ENCODE data around the gene IDS.
"Not testable (repeated sequence)": the region's sequence is repeated elsewhere in the genome, so short reads cannot be mapped to it uniquely, and the experiment has no call there.

The IDS gene

GRCh38 chrX:149531599-149531998 is 26.5 kb upstream of the IDS start:
- Histone ChIP-seq H3K36me3 (replicated peaks; ENCODE audit: insufficient read depth, low read length) (no peaks in the 10 kb centered on the region), H3F3A (ENCODE audit: insufficient read depth, low read length) (no peaks in the 10 kb centered on the region), H3K27me3 (replicated peaks; ENCODE audit: insufficient read depth, low read length) (no peaks in the 10 kb centered on the region), H4K20me1 (ENCODE audit: insufficient read depth, low read length) (no peaks in the 10 kb centered on the region), H3K4me1 (ENCODE audit: low read length) (no peaks in the 10 kb centered on the region), H2AFZ (ENCODE audit: low read length) (no peak overlapping the region), H3K4me2 (ENCODE audit: low read depth, low read length) (no peak overlapping the region), H3K79me2 (ENCODE audit: low read length) (no peaks in the 10 kb centered on the region), H3K4me3 (ENCODE audit: low read length) (no peak overlapping the region), H3K9ac (ENCODE audit: low read length) (no peak overlapping the region), H3K27ac (ENCODE audit: low read length) (no peak overlapping the region), H3K9me3 (replicated peaks; ENCODE audit: insufficient read depth, low read length) (no peaks in the 10 kb centered on the region), H3K9me2 (replicated peaks; ENCODE audit: insufficient read depth, low read length) (no peaks in the 10 kb centered on the region)
- DNase-seq, result no peak
- TF ChIP-seq EZH2phosphoT487 (IDR thresholded peaks at IDR 0.05; ENCODE audit: low read length) (no peak), EZH2 (optimal IDR thresholded peaks at IDR 0.05; ENCODE audit: low read depth, low read length) (no peak), CTCF (IDR thresholded peaks at IDR 0.05; ENCODE audit: low read length) (no peak)

GRCh38 chrX:149528381-149528780 is 23.3 kb upstream of the IDS start:
- Histone ChIP-seq H3K9me2 (replicated peaks; ENCODE audit: insufficient read depth, low read length) (no peaks in the 10 kb centered on the region), H3F3A (ENCODE audit: insufficient read depth, low read length) (no peaks in the 10 kb centered on the region), H3K36me3 (replicated peaks; ENCODE audit: insufficient read depth, low read length) (no peaks in the 10 kb centered on the region), H3K9ac (ENCODE audit: low read length) (no peak overlapping the region), H4K20me1 (ENCODE audit: insufficient read depth, low read length) (no peaks in the 10 kb centered on the region), H3K4me1 (ENCODE audit: low read length) (peaks cover 5% of the 10 kb centered on the region), H3K79me2 (ENCODE audit: low read length) (no peaks in the 10 kb centered on the region), H3K4me2 (ENCODE audit: low read depth, low read length) (no peak overlapping the region), H3K4me3 (ENCODE audit: low read length) (no peak overlapping the region), H2AFZ (ENCODE audit: low read length) (no peak overlapping the region), H3K27me3 (replicated peaks; ENCODE audit: insufficient read depth, low read length) (no peaks in the 10 kb centered on the region), H3K9me3 (replicated peaks; ENCODE audit: insufficient read depth, low read length) (no peaks in the 10 kb centered on the region), H3K27ac (ENCODE audit: low read length) (no peak overlapping the region)
- TF ChIP-seq CTCF (IDR thresholded peaks at IDR 0.05; ENCODE audit: low read length) (no peak), EZH2 (optimal IDR thresholded peaks at IDR 0.05; ENCODE audit: low read depth, low read length) (no peak), EZH2phosphoT487 (IDR thresholded peaks at IDR 0.05; ENCODE audit: low read length) (no peak)
- no peak for DNase-seq

- H2AFZ ChIP-seq (ENCODE audit: low read length), result no peak overlapping the region
- TF ChIP-seq EZH2phosphoT487 (IDR thresholded peaks at IDR 0.05; ENCODE audit: low read length) (no peak), CTCF (IDR thresholded peaks at IDR 0.05; ENCODE audit: low read length) (peak; percentile 45)
- H3K4me3 ChIP-seq (ENCODE audit: low read length), result no peak overlapping the region
- peaks cover 5% of the 10 kb centered on the region for H3K4me1 ChIP-seq (ENCODE audit: low read length)
- H3K27me3 ChIP-seq (replicated peaks; ENCODE audit: insufficient read depth, low read length), result no peaks in the 10 kb centered on the region
- no peak overlapping the region for H3K9ac ChIP-seq (ENCODE audit: low read length)
- H3K36me3 ChIP-seq (replicated peaks; ENCODE audit: insufficient read depth, low read length), result no peaks in the 10 kb centered on the region
- no peak overlapping the region for H3K27ac ChIP-seq (ENCODE audit: low read length)
- H3K4me2 ChIP-seq (ENCODE audit: low read depth, low read length), result no peak overlapping the region
- H3K9me3 ChIP-seq (replicated peaks; ENCODE audit: insufficient read depth, low read length), result no peaks in the 10 kb centered on the region
- no peaks in the 10 kb centered on the region for H3K79me2 ChIP-seq (ENCODE audit: low read length)
- DNase-seq, result peak; percentile 34
- no peaks in the 10 kb centered on the region for H4K20me1 ChIP-seq (ENCODE audit: insufficient read depth, low read length)
- H3K9me2 ChIP-seq (replicated peaks; ENCODE audit: insufficient read depth, low read length), result no peaks in the 10 kb centered on the region
- H3F3A ChIP-seq (ENCODE audit: insufficient read depth, low read length), result no peaks in the 10 kb centered on the region
These were observed 22.6 kb upstream of the IDS start for GRCh38 chrX:149527705-149528104.

GRCh38 chrX:149526318-149527033 is 21.4 kb upstream of the IDS start:
- H3K4me3 ChIP-seq (ENCODE audit: low read length); H3F3A ChIP-seq (ENCODE audit: insufficient read depth, low read length); H2AFZ ChIP-seq (ENCODE audit: low read length); H3K79me2 ChIP-seq (ENCODE audit: low read length); H4K20me1 ChIP-seq (ENCODE audit: insufficient read depth, low read length); DNase-seq; H3K4me1 ChIP-seq (ENCODE audit: low read length); H3K9me2 ChIP-seq (replicated peaks; ENCODE audit: insufficient read depth, low read length); H3K27me3 ChIP-seq (replicated peaks; ENCODE audit: insufficient read depth, low read length); H3K36me3 ChIP-seq (replicated peaks; ENCODE audit: insufficient read depth, low read length); H3K9me3 ChIP-seq (replicated peaks; ENCODE audit: insufficient read depth, low read length): not testable (repeated sequence)
- Histone ChIP-seq H3K9ac (ENCODE audit: low read length) (peak overlapping the region; percentile 64; the same call in 1 of the 2 replicates), H3K4me2 (ENCODE audit: low read depth, low read length) (peak overlapping the region; percentile 19; the same call in 1 of the 2 replicates), H3K27ac (ENCODE audit: low read length) (peak overlapping the region; percentile 87)

GRCh38 chrX:149525903-149526302 is 20.8 kb upstream of the IDS start:
- H3F3A ChIP-seq (ENCODE audit: insufficient read depth, low read length); H2AFZ ChIP-seq (ENCODE audit: low read length); H3K9me3 ChIP-seq (replicated peaks; ENCODE audit: insufficient read depth, low read length); H3K4me1 ChIP-seq (ENCODE audit: low read length); H3K79me2 ChIP-seq (ENCODE audit: low read length); H3K27me3 ChIP-seq (replicated peaks; ENCODE audit: insufficient read depth, low read length); H3K9me2 ChIP-seq (replicated peaks; ENCODE audit: insufficient read depth, low read length); H4K20me1 ChIP-seq (ENCODE audit: insufficient read depth, low read length); H3K4me3 ChIP-seq (ENCODE audit: low read length); H3K36me3 ChIP-seq (replicated peaks; ENCODE audit: insufficient read depth, low read length): not testable (repeated sequence)
- DNase-seq, result peak; percentile 79
- peak overlapping the region; percentile 87 for H3K27ac ChIP-seq (ENCODE audit: low read length)
- H3K4me2 ChIP-seq (ENCODE audit: low read depth, low read length), result peak overlapping the region; percentile 19; the same call in 1 of the 2 replicates
- H3K9ac ChIP-seq (ENCODE audit: low read length), result peak overlapping the region; percentile 64; the same call in 1 of the 2 replicates
